Keratinocyte (primary cell): ENCODE results near the gene PCDH9.

ENCODE experiments used
- EZH2 ChIP-seq: IDR thresholded peaks from one replicate; pipeline ENCODE4 v1.6.1; 2012; ENCODE audit warnings: inconsistent platforms, mild to moderate bottlenecking, low read length, moderate library complexity
- TF ChIP-seq, protein P1 (sequence below), 3 experiments: IDR thresholded peaks in 1 of 3; conservative IDR thresholded peaks in 1 of 3; optimal IDR thresholded peaks in 1 of 3; 2 replicates in 2 of 3; 3 replicates in 1 of 3; pipeline versions ENCODE3 to v1.5.1; 2011; ENCODE audit warnings: low read length in 3 of 3, mild to moderate bottlenecking in 3 of 3, moderate library complexity in 2 of 3, control low read depth in 1 of 3, inconsistent platforms in 1 of 3; ENCODE audit not compliant: insufficient read depth in 2 of 3; ENCODE audit errors: extremely low read depth in 1 of 3

DNA sequence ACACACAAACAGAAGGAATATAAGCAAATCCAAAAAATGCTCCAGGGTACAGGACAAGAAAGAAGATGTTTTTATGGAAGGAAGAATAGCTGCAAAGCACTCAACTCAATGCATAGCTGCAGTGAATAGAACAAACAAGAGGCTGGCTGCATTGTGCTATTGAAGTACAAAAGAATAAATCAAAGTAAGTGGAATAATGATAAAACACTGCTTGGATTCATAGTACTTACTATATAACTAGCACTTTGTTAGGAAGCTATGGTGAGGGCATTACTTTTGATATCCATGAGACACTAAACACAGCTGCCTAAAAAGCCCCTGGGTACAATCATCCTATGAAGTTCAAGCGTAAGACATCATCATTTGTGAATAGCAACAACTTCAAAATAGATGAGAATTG, 350.1 kb downstream of the PCDH9 start:
- TF ChIP-seq, protein P1, sequence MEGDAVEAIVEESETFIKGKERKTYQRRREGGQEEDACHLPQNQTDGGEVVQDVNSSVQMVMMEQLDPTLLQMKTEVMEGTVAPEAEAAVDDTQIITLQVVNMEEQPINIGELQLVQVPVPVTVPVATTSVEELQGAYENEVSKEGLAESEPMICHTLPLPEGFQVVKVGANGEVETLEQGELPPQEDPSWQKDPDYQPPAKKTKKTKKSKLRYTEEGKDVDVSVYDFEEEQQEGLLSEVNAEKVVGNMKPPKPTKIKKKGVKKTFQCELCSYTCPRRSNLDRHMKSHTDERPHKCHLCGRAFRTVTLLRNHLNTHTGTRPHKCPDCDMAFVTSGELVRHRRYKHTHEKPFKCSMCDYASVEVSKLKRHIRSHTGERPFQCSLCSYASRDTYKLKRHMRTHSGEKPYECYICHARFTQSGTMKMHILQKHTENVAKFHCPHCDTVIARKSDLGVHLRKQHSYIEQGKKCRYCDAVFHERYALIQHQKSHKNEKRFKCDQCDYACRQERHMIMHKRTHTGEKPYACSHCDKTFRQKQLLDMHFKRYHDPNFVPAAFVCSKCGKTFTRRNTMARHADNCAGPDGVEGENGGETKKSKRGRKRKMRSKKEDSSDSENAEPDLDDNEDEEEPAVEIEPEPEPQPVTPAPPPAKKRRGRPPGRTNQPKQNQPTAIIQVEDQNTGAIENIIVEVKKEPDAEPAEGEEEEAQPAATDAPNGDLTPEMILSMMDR (optimal IDR thresholded peaks at IDR 0.05 in 1 of 3, IDR thresholded peaks at IDR 0.05 in 1 of 3, conservative IDR thresholded peaks at IDR 0.05 in 1 of 3; ENCODE audit: extremely low read depth in 1 of 3, insufficient read depth in 2 of 3, low read length in 3 of 3) = no peak
- TF ChIP-seq EZH2 = no peak
